ENCODE results near the gene LINS1. TPM values are rescaled to one million over a fixed set of nuclear protein-coding genes. Genes with fewer than 3 reads are reported as not detected.

Gene LINS1
- total RNA-seq, 1 experiment from 2014 or later: 25.2 TPM

DNA sequence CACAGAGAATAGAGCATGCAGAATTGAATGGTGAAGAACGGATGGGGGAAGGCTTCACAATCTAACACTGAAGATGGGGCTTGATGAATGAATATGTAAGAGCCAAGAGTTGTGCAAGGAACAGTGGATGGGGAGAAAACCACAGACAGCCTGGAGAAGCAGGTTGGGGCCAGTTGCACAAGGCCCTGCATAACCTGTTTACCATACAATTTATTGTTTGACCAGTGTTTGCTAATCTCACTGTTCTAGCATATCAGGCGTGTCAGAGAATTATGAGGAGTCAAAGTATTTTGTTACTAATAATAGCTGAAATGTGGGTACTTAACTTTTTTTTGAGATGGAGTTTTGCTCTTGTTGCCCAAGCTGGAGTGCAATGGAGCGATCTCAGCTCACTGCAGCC is 36.4 kb downstream of the LINS1 start:
- TF ChIP-seq CTCF (IDR thresholded peaks at IDR 0.05; ENCODE audit: unreplicated experiment): no peak
- CTCF ChIA-PET: interaction anchor here (0.6 kb wide), 1 partner anchor 1109 kb away, joined by 4 read pairs; no protein-coding TSS in a partner anchor
- no peaks in the 10 kb centered on the region for H3K4me1 Mint-ChIP-seq (ENCODE audit: low read depth, unreplicated experiment)
- DNase-seq: no peak
- H3K4me3 Mint-ChIP-seq (ENCODE audit: low read depth, unreplicated experiment): no peak overlapping the region
- peaks cover 11% of the 10 kb centered on the region for H3K36me3 Mint-ChIP-seq (ENCODE audit: insufficient read depth, unreplicated experiment)
- BruUV-seq (replicated peaks): no TSS peak
- H3K9me3 Mint-ChIP-seq (ENCODE audit: low read depth, unreplicated experiment): no peaks in the 10 kb centered on the region
- H3K27ac Mint-ChIP-seq (ENCODE audit: unreplicated experiment): no peak overlapping the region
- intact Hi-C loops (cut with micrococcal nuclease; ENCODE audit: unreplicated experiment): loop anchor here (10.0 kb wide), 1 partner anchor 641 kb away; no protein-coding TSS in a partner anchor
- no peaks in the 10 kb centered on the region for H3K27me3 Mint-ChIP-seq (ENCODE audit: unreplicated experiment)

DNA sequence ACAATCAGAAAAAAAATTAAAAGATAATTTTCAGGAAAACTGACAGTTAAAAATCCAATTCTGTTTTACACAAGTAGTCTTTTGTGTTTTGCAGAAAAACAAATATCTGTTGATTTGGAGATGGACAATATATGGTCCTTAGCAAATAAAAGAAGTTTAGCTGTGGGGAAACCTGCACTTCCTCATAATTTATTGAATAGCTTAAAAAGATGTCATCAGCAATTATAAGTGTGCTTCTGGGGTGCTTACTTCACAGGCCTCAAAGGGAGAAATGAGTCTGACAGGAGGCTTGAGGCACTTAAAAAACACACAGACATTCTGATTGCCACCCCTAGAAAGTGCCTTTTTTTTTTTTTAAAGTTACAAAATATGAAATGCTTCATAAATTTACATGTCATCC is 41.7 kb downstream of the LINS1 start:
- CTCF ChIA-PET: interaction anchor here (0.7 to 0.9 kb wide), 2 partner anchors 12 to 50 kb away, joined by 3 read pairs; no protein-coding TSS in a partner anchor
- Mint-ChIP-seq H3K4me1 (ENCODE audit: low read depth, unreplicated experiment) (no peaks in the 10 kb centered on the region), H3K27ac (ENCODE audit: unreplicated experiment) (no peak overlapping the region), H3K9me3 (ENCODE audit: low read depth, unreplicated experiment) (no peaks in the 10 kb centered on the region), H3K27me3 (ENCODE audit: unreplicated experiment) (no peaks in the 10 kb centered on the region), H3K4me3 (ENCODE audit: low read depth, unreplicated experiment) (no peak overlapping the region), H3K36me3 (ENCODE audit: insufficient read depth, unreplicated experiment) (no peaks in the 10 kb centered on the region)
- intact Hi-C loops (cut with micrococcal nuclease; ENCODE audit: unreplicated experiment): loop anchor here (10.0 kb wide), 1 partner anchor 636 kb away; no protein-coding TSS in a partner anchor
- TF ChIP-seq CTCF (IDR thresholded peaks at IDR 0.05; ENCODE audit: unreplicated experiment): no peak
- no peak for DNase-seq
- BruUV-seq (replicated peaks): no TSS peak

- Mint-ChIP-seq H3K4me1 (ENCODE audit: low read depth, unreplicated experiment) (no peaks in the 10 kb centered on the region), H3K9me3 (ENCODE audit: low read depth, unreplicated experiment) (no peaks in the 10 kb centered on the region), H3K4me3 (ENCODE audit: low read depth, unreplicated experiment) (no peak overlapping the region), H3K27me3 (ENCODE audit: unreplicated experiment) (no peaks in the 10 kb centered on the region), H3K27ac (ENCODE audit: unreplicated experiment) (no peak overlapping the region), H3K36me3 (ENCODE audit: insufficient read depth, unreplicated experiment) (no peaks in the 10 kb centered on the region)
- intact Hi-C loops (cut with micrococcal nuclease; ENCODE audit: unreplicated experiment): no loop called here
- no peak for DNase-seq
- CTCF ChIA-PET: interaction anchor here (0.9 kb wide), 1 partner anchor 13 kb away, joined by 3 read pairs; no protein-coding TSS in a partner anchor
- no peak for TF ChIP-seq CTCF (IDR thresholded peaks at IDR 0.05; ENCODE audit: unreplicated experiment)
- no TSS peak for BruUV-seq (replicated peaks)
Observed at GRCh38 chr15:100559330-100559729, 42.7 kb downstream of the LINS1 start.

DNA sequence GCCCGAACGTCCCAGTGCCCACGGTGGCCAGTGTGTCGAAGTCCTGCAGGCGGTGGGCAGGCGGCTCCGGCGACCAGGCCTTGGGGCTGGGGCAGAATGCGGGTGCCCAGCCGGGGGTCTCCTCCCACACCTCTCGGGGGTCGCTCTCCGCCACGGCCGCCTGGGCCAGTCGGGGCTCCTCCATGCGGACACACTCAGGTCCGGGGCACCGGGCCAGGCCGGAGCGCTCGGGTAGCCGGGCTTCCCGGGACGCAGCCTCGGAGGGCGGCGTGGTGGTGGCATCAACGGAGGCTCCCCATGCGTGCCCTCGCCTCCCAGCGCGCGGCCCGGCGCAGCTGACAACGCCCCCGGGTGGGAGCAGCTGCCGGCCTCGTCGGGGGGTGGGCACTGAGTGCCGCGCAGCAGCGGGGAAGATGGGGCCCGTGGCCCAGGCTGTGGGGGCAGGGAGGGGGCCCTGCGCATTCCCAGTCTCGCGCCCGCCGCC is 43.2 kb downstream of the LINS1 start:
- no peaks in the 10 kb centered on the region for H3K4me1 Mint-ChIP-seq (ENCODE audit: low read depth, unreplicated experiment)
- no peaks in the 10 kb centered on the region for H3K36me3 Mint-ChIP-seq (ENCODE audit: insufficient read depth, unreplicated experiment)
- no peaks in the 10 kb centered on the region for H3K27me3 Mint-ChIP-seq (ENCODE audit: unreplicated experiment)
- no TSS peak for BruUV-seq (replicated peaks)
- CTCF ChIA-PET: no interaction called here
- no peak overlapping the region for H3K27ac Mint-ChIP-seq (ENCODE audit: unreplicated experiment)
- TF ChIP-seq CTCF (IDR thresholded peaks at IDR 0.05; ENCODE audit: unreplicated experiment): no peak
- no peak for DNase-seq
- H3K4me3 Mint-ChIP-seq (ENCODE audit: low read depth, unreplicated experiment): no peak overlapping the region
- intact Hi-C loops (cut with micrococcal nuclease; ENCODE audit: unreplicated experiment): no loop called here
- H3K9me3 Mint-ChIP-seq (ENCODE audit: low read depth, unreplicated experiment): no peaks in the 10 kb centered on the region
